Liver (tissue), 3 donors: ENCODE measurements around the gene MLEC.

Experiments used
- FOXA1 ChIP-seq: IDR thresholded peaks from 2 replicates; pipeline ENCODE4 v1.6.1; 2016; ENCODE audit warnings: antibody characterized with exemption
- JUND ChIP-seq, 2 donors: IDR thresholded peaks; 2 replicates each; pipeline ENCODE4 v1.6.1; 2016; ENCODE audit warnings: antibody characterized with exemption in 2 of 2
- RAD21 ChIP-seq, 2 donors: IDR thresholded peaks; 2 replicates each; pipeline ENCODE4 v1.6.1; 2016; ENCODE audit warnings: antibody characterized with exemption in 2 of 2, mild to moderate bottlenecking in 2 of 2
- RXRA ChIP-seq, 2 donors: IDR thresholded peaks; 2 replicates each; pipeline ENCODE4 v1.6.1; 2017 to 2018; ENCODE audit warnings: antibody characterized with exemption in 2 of 2, mild to moderate bottlenecking in 1 of 2
- TAF1 ChIP-seq: conservative IDR thresholded peaks from 2 replicates; pipeline ENCODE4 v1.6.1; 2016; ENCODE audit warnings: antibody characterized with exemption, mild to moderate bottlenecking
- YY1 ChIP-seq: IDR thresholded peaks from 2 replicates; pipeline ENCODE4 v1.6.1; 2016; ENCODE audit warnings: antibody characterized with exemption, mild to moderate bottlenecking
- TF ChIP-seq, protein P1 (sequence below): fragments of 150-350 bp; IDR thresholded peaks from 2 replicates; pipeline ENCODE4 v1.5.1; 2017; ENCODE audit warnings: improper control_type of control experiment, low read depth, low read length; ENCODE audit not compliant: missing input control
- TF ChIP-seq, protein P2 (sequence below): IDR thresholded peaks from 2 replicates; pipeline ENCODE4 v1.6.1; 2016; ENCODE audit warnings: antibody characterized with exemption
- TF ChIP-seq, protein P3 (sequence below): IDR thresholded peaks from 2 replicates; pipeline ENCODE4 v1.6.1; 2016; ENCODE audit warnings: antibody characterized with exemption, mild to moderate bottlenecking
- donor health status: healthy.
- donor health status: healthy.

DNA sequence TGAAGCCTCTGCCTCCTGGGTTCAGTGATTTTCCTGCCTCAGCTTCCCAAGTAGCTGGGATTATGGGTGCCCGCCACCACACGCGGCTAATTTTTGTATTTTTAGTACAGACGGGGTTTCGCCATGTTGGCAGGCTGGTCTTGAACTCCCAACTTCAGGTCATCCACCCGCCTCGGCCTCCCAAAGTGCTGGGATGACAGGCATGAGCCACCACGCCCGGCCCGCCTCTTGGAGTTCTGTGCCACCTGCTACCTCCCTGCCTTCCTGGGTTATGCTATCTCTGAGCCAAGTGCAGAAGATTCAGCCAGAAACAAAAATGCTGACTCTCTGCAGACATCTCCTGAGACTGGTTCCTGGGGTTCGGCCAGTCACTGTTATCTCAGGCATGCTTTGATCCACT lies 33.3 kb upstream of the MLEC start:
- TF ChIP-seq RXRA (IDR thresholded peaks at IDR 0.05) (no peak), RAD21 (IDR thresholded peaks at IDR 0.05) (no peak), TAF1 (no peak), JUND (IDR thresholded peaks at IDR 0.05) (no peak), YY1 (no peak), FOXA1 (no peak)
- TF ChIP-seq, protein P1, sequence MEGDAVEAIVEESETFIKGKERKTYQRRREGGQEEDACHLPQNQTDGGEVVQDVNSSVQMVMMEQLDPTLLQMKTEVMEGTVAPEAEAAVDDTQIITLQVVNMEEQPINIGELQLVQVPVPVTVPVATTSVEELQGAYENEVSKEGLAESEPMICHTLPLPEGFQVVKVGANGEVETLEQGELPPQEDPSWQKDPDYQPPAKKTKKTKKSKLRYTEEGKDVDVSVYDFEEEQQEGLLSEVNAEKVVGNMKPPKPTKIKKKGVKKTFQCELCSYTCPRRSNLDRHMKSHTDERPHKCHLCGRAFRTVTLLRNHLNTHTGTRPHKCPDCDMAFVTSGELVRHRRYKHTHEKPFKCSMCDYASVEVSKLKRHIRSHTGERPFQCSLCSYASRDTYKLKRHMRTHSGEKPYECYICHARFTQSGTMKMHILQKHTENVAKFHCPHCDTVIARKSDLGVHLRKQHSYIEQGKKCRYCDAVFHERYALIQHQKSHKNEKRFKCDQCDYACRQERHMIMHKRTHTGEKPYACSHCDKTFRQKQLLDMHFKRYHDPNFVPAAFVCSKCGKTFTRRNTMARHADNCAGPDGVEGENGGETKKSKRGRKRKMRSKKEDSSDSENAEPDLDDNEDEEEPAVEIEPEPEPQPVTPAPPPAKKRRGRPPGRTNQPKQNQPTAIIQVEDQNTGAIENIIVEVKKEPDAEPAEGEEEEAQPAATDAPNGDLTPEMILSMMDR: no peak
- TF ChIP-seq, protein P2, sequence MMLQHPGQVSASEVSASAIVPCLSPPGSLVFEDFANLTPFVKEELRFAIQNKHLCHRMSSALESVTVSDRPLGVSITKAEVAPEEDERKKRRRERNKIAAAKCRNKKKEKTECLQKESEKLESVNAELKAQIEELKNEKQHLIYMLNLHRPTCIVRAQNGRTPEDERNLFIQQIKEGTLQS: no peak
- TF ChIP-seq, protein P3, sequence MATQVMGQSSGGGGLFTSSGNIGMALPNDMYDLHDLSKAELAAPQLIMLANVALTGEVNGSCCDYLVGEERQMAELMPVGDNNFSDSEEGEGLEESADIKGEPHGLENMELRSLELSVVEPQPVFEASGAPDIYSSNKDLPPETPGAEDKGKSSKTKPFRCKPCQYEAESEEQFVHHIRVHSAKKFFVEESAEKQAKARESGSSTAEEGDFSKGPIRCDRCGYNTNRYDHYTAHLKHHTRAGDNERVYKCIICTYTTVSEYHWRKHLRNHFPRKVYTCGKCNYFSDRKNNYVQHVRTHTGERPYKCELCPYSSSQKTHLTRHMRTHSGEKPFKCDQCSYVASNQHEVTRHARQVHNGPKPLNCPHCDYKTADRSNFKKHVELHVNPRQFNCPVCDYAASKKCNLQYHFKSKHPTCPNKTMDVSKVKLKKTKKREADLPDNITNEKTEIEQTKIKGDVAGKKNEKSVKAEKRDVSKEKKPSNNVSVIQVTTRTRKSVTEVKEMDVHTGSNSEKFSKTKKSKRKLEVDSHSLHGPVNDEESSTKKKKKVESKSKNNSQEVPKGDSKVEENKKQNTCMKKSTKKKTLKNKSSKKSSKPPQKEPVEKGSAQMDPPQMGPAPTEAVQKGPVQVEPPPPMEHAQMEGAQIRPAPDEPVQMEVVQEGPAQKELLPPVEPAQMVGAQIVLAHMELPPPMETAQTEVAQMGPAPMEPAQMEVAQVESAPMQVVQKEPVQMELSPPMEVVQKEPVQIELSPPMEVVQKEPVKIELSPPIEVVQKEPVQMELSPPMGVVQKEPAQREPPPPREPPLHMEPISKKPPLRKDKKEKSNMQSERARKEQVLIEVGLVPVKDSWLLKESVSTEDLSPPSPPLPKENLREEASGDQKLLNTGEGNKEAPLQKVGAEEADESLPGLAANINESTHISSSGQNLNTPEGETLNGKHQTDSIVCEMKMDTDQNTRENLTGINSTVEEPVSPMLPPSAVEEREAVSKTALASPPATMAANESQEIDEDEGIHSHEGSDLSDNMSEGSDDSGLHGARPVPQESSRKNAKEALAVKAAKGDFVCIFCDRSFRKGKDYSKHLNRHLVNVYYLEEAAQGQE: no peak
